Panc1 (cell line): ENCODE measurements around the gene RALB. TPM values are rescaled to one million over a fixed set of nuclear protein-coding genes. Genes with fewer than 3 reads are reported as not detected.

Source experiments
- ATAC-seq: fragments of 200-7000 bp; cut with Tn5 transposase; 2 replicates; pipeline ENCODE4 v1.9.1; 2020; ENCODE audit warnings: mild to moderate bottlenecking, moderate library complexity
- BruUV-seq: library from RNA; stranded (reverse); fragments of 400-500 nt; replicated peaks from 2 replicates; lab custom pipeline; 2021; lab: Mats Ljungman, UMichigan
- CTCF ChIA-PET: fragments of 300-600 bp; sonication (Branson Sonifier 250); formaldehyde crosslinking; loops from one replicate; lab custom pipeline; 2022; ENCODE audit warnings: antibody characterized with exemption; lab: Charles Lee
- POLR2A ChIA-PET: fragments of 300-600 bp; sonication (Branson Sonifier 250); formaldehyde crosslinking; loops from one replicate; lab custom pipeline; 2022; ENCODE audit warnings: antibody characterized with exemption; lab: Charles Lee
- DNase-seq: peaks from one replicate; pipeline ENCODE4 v3.0.0-alpha.2; 2010; ENCODE audit warnings: low read depth, low spot score
- H3K27ac ChIP-seq: 2 replicates; pipeline ENCODE4 v1.5.1; 2011; ENCODE audit warnings: mild to moderate bottlenecking, low read length, inconsistent platforms
- H3K27me3 ChIP-seq: fragments of 200-500 bp; sonication (Bioruptor generic); 2 replicates; pipeline ENCODE4 v1.6.0; 2014; ENCODE audit warnings: low read length, inconsistent platforms; ENCODE audit not compliant: control insufficient read depth, insufficient read depth
- H3K36me3 ChIP-seq: fragments of 200-500 bp; sonication (Bioruptor generic); 2 replicates; pipeline ENCODE4 v1.5.1; 2014; ENCODE audit warnings: inconsistent platforms, mild to moderate bottlenecking, low read length, moderate library complexity; ENCODE audit not compliant: control insufficient read depth, insufficient read depth
- H3K4me1 ChIP-seq: 2 replicates; pipeline ENCODE4 v1.5.1; 2011; ENCODE audit warnings: inconsistent platforms, mild to moderate bottlenecking, low read length, moderate library complexity; ENCODE audit not compliant: control insufficient read depth, insufficient read depth
- H3K4me3 ChIP-seq, 2 experiments: 2 replicates each; pipeline ENCODE4 v1.5.1; 2011 to 2012; ENCODE audit warnings: low read depth in 2 of 2, low read length in 2 of 2, mild to moderate bottlenecking in 2 of 2, inconsistent platforms in 1 of 2, moderate library complexity in 1 of 2
- H3K9me3 ChIP-seq: fragments of 200-500 bp; sonication (Bioruptor generic); 2 replicates; pipeline ENCODE4 v1.5.1; 2014; ENCODE audit warnings: low read depth, mild to moderate bottlenecking, inconsistent platforms, low read length, moderate library complexity; ENCODE audit not compliant: control insufficient read depth, insufficient read depth
- CTCF ChIP-seq: fragments of 450-650 bp; IDR thresholded peaks from 2 replicates; pipeline ENCODE4 v1.5.1; 2017; ENCODE audit warnings: mild to moderate bottlenecking
- POLR2AphosphoS5 ChIP-seq: IDR thresholded peaks from 2 replicates; pipeline ENCODE4 v1.6.1; 2012; ENCODE audit warnings: mild to moderate bottlenecking, low read depth, low read length, moderate library complexity
- SIN3A ChIP-seq: IDR thresholded peaks from 2 replicates; pipeline ENCODE4 v1.6.1; 2012; ENCODE audit warnings: low read depth, mild to moderate bottlenecking, low read length, moderate library complexity, borderline replicate concordance; ENCODE audit not compliant: insufficient read depth
- TCF7L2 ChIP-seq: IDR thresholded peaks from 2 replicates; pipeline ENCODE4 v1.6.1; 2011; ENCODE audit warnings: mild to moderate bottlenecking, low read depth, low read length, inconsistent platforms
- in situ Hi-C: cut with HindIII; loops from 2 replicates; pipeline ENCODE4 v1.10.0; 2016; ENCODE audit warnings: low sequenced_read_pairs, low pct_unique_long_range_greater_than_20kb
- intact Hi-C: fragments of 100-400 bp; cut with micrococcal nuclease; formaldehyde crosslinking; loops from one replicate; pipeline ENCODE4 v1.10.0; 2022; ENCODE audit not compliant: unreplicated experiment
- total RNA-seq: library from RNA; stranded (reverse); gene quantifications from one replicate; pipeline ENCODE4 v1.2.1, GENCODE V29; 2021; ENCODE audit not compliant: unreplicated experiment
- TF ChIP-seq, protein P1 (sequence below), 2 experiments: IDR thresholded peaks; 2 replicates each; pipeline ENCODE4 v1.6.1; 2011 to 2012; ENCODE audit warnings: low read depth in 2 of 2, control low read depth in 1 of 2, low read length in 1 of 2, mild to moderate bottlenecking in 1 of 2, moderate library complexity in 1 of 2; ENCODE audit not compliant: insufficient read depth in 1 of 2

The RALB gene
- total RNA-seq, 1 experiment from 2014 or later = 47.8 TPM

DNA sequence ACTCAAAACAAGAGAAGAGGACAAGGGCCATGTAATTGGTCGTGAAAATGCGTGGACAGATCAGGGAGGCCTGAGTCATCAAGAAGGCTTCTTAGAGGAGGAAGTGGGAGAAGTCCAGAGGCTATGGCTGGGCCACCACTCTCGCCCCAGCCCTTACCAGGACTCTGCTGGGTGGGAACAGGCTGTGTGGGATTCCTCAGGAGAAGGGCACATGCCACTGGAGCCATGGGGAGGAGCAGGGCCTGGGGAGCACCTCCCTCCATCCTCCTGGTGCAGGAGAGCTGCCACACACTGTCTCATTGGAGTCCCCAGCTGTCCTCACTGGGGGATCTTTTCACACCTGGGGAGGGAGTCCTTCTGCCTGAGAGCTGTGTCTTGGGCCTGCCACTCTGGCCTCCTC, 9.4 kb upstream of the RALB start:
- DNase-seq (no peak), ATAC-seq (no peak)
- no TSS peak for BruUV-seq
- ChIA-PET POLR2A (no interaction called here), CTCF (no interaction called here)
- no peak overlapping the region for H3K4me3 ChIP-seq
- intact Hi-C loops = no loop called here
- H3K36me3 ChIP-seq = no peaks in the 10 kb centered on the region
- peaks cover 37% of the 10 kb centered on the region for H3K4me1 ChIP-seq
- no peaks in the 10 kb centered on the region for H3K27me3 ChIP-seq
- TF ChIP-seq TCF7L2 = no peak
- no peaks in the 10 kb centered on the region for H3K9me3 ChIP-seq
- in situ Hi-C loops = no loop called here
- H3K27ac ChIP-seq = 0 out of 2 replicates have a peak overlapping the region, but pooled peaks have one; percentile 24

GRCh38 chr2:120243875-120244553, 8.6 kb upstream of the RALB start:
- ChIA-PET POLR2A (no interaction called here), CTCF (no interaction called here)
- H3K36me3 ChIP-seq = no peaks in the 10 kb centered on the region
- TF ChIP-seq, protein P1, sequence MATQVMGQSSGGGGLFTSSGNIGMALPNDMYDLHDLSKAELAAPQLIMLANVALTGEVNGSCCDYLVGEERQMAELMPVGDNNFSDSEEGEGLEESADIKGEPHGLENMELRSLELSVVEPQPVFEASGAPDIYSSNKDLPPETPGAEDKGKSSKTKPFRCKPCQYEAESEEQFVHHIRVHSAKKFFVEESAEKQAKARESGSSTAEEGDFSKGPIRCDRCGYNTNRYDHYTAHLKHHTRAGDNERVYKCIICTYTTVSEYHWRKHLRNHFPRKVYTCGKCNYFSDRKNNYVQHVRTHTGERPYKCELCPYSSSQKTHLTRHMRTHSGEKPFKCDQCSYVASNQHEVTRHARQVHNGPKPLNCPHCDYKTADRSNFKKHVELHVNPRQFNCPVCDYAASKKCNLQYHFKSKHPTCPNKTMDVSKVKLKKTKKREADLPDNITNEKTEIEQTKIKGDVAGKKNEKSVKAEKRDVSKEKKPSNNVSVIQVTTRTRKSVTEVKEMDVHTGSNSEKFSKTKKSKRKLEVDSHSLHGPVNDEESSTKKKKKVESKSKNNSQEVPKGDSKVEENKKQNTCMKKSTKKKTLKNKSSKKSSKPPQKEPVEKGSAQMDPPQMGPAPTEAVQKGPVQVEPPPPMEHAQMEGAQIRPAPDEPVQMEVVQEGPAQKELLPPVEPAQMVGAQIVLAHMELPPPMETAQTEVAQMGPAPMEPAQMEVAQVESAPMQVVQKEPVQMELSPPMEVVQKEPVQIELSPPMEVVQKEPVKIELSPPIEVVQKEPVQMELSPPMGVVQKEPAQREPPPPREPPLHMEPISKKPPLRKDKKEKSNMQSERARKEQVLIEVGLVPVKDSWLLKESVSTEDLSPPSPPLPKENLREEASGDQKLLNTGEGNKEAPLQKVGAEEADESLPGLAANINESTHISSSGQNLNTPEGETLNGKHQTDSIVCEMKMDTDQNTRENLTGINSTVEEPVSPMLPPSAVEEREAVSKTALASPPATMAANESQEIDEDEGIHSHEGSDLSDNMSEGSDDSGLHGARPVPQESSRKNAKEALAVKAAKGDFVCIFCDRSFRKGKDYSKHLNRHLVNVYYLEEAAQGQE (IDR thresholded peaks at IDR 0.05; ENCODE audit: insufficient read depth in 1 of 2, low read depth in 2 of 2, low read length in 1 of 2) = no peak
- no peak for TF ChIP-seq POLR2AphosphoS5
- no peak for TF ChIP-seq TCF7L2
- TF ChIP-seq SIN3A = no peak
- TF ChIP-seq CTCF = no peak
- ATAC-seq (no peak), DNase-seq (no peak)
- BruUV-seq = no TSS peak
- H3K9me3 ChIP-seq = no peaks in the 10 kb centered on the region
- no peak overlapping the region for H3K27ac ChIP-seq
- peaks cover 31% of the 10 kb centered on the region for H3K4me1 ChIP-seq
- intact Hi-C loops (no loop called here), in situ Hi-C loops (no loop called here)
- H3K4me3 ChIP-seq = no peak overlapping the region
- no peaks in the 10 kb centered on the region for H3K27me3 ChIP-seq
